ENCODE data around the gene SLC22A31. TPM values are rescaled to one million over a fixed set of nuclear protein-coding genes. Genes with fewer than 3 reads are reported as not detected.
A peak's percentile ranks its signal among the peaks of the same experiment; 100 is the strongest.

Gene SLC22A31
- total and polyA plus RNA-seq, 5 donors from 2014 or later, result 0.14 TPM; not detected in 4

DNA sequence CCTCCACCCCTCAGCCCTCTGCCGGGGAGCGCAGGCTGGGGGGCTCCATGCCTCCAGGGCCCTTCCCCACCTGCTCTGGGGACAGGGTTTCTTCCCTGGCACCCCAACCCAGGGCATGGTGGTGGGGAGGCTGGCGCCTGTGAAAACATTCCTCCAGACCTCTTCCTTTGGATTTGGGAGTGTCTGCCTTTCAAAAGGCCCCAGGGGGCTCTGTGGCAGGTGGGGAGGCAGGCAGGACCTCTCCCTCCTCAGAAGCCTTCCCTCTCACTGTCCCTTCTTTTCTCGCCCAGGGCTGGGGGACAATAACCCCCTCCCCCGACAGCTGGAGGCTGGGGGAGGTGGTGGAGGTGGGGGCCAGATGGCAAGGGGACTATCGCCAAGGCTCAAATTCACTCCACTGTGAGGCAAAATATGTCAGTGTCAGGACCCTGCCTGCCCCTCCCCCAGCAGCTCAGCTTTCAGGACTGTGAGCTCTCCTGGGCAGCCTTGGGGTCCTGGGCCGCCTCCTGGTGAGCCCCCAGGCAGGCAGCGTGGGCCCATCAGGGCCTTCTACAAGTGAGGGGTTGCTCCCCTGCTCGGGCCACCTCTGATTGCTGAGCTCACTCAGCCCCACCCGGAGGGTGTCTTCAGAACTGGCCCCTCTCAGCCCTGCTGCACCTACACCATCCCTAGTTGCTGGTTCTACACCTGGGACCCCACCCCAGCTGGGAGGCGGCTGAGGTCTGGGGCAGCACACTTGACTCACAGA, 27.0 kb downstream of the SLC22A31 start:
- no peak for DNase-seq
- Mint-ChIP-seq H3K27ac (no peak overlapping the region), H3K27me3 (no peaks in the 10 kb centered on the region), H3K4me1 (peaks cover 0 to 9% (median 2%) of the 10 kb centered on the region in 4 donors), H3K36me3 (no peaks in the 10 kb centered on the region), H3K9me3 (peaks cover 0 to 1% (median 0%) of the 10 kb centered on the region in 7 donors), H3K4me3 (no peak overlapping the region)
- Histone ChIP-seq H3K4me3 (ENCODE audit: low read depth, low read length) (no peak overlapping the region), H3K4me1 (ENCODE audit: control insufficient read depth, insufficient read depth, low read length, poor library complexity, severe bottlenecking) (peaks cover 18% of the 10 kb centered on the region), H3K36me3 (ENCODE audit: control insufficient read depth, insufficient read depth, low read length) (no peaks in the 10 kb centered on the region), H3K9me3 (ENCODE audit: control insufficient read depth in 2 of 2, low read length in 2 of 2) (no peaks in the 10 kb centered on the region), H3K27me3 (ENCODE audit: control insufficient read depth, insufficient read depth, low read length) (no peaks in the 10 kb centered on the region), H3K27ac (ENCODE audit: insufficient read depth, low read length, poor library complexity, severe bottlenecking) (no peak overlapping the region)
- ATAC-seq (ENCODE audit: low read depth in 2 of 2), result no peak

DNA sequence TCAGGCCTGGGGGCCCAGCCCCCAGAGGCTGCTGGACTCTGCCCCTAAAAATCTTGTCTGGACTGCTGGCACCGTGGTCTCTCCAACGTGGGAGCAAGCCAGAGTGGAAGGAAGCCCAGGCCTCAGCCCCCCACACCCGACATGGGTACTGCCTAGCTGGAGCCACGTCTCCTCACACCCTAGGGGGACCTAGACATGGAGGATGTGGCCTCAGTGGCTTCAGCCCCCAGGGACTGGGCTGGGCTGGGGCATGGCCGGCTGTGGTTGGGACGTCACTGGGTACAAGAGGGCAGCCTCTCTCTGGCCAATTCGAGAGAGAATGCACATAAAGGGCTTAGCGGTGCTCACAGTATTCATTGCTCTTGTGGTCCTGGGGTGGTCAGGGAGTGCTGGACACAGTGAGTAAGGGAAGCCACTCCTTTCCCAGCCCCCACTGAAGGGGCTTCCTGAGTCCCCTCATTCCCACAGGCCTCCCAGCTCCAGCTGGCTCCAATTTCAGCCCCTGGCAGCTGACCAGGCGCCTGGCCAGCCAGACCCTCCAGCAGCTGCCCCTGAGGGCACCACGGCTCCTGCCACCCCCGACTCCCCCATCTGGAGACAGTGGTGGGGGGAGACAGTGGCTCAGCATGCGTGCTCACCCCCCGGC, 27.7 kb downstream of the SLC22A31 start:
- no peak overlapping the region for H3K4me3 ChIP-seq (ENCODE audit: low read depth, low read length)
- peaks cover 0 to 11% (median 2%) of the 10 kb centered on the region in 4 donors for H3K4me1 Mint-ChIP-seq
- H3K4me3 Mint-ChIP-seq, result no peak overlapping the region

DNA sequence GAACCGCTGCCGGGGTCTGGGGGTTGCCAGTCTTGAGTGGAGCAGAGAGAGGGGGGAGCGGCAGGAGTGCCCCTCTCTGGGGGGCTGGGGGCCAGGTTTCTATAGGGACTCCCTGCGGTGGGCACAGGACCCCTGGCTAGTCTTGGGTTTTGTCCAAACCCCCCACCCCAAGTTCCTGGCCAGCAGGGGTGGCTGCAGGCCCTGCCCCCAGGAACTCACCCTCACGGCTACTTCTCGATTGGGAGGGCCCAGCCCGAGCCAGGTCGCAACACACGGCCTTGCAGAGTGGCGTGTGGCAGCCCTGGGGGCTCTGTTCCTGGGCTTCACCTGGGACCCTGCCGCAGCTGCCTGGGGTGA, 28.2 kb downstream of the SLC22A31 start:
- ATAC-seq (ENCODE audit: low read depth in 2 of 2) (no peak), DNase-seq (no peak)
- H3K4me1 Mint-ChIP-seq, result peaks cover 0 to 14% (median 2%) of the 10 kb centered on the region in 4 donors
- H3K4me3 ChIP-seq (ENCODE audit: low read depth, low read length), result no peak overlapping the region
- H3K4me1 ChIP-seq (ENCODE audit: control insufficient read depth, insufficient read depth, low read length, poor library complexity, severe bottlenecking), result peaks cover 23% of the 10 kb centered on the region
- H3K27ac ChIP-seq (ENCODE audit: insufficient read depth, low read length, poor library complexity, severe bottlenecking), result no peak overlapping the region
- H3K27me3 Mint-ChIP-seq, result no peaks in the 10 kb centered on the region
- H3K9me3 Mint-ChIP-seq, result no peaks in the 10 kb centered on the region
- no peaks in the 10 kb centered on the region for H3K9me3 ChIP-seq (ENCODE audit: control insufficient read depth in 2 of 2, low read length in 2 of 2)
- H3K27me3 ChIP-seq (ENCODE audit: control insufficient read depth, insufficient read depth, low read length), result no peaks in the 10 kb centered on the region
- H3K36me3 Mint-ChIP-seq, result no peaks in the 10 kb centered on the region
- no peaks in the 10 kb centered on the region for H3K36me3 ChIP-seq (ENCODE audit: control insufficient read depth, insufficient read depth, low read length)
- no peak overlapping the region for H3K4me3 Mint-ChIP-seq
- H3K27ac Mint-ChIP-seq, result no peak overlapping the region

More for the DNA sequence above, 27.7 kb downstream of the SLC22A31 start:
- ATAC-seq (ENCODE audit: low read depth in 2 of 2) (no peak), DNase-seq (no peak)
- Histone ChIP-seq H3K27me3 (ENCODE audit: control insufficient read depth, insufficient read depth, low read length) (no peaks in the 10 kb centered on the region), H3K36me3 (ENCODE audit: control insufficient read depth, insufficient read depth, low read length) (no peaks in the 10 kb centered on the region), H3K4me1 (ENCODE audit: control insufficient read depth, insufficient read depth, low read length, poor library complexity, severe bottlenecking) (peaks cover 18% of the 10 kb centered on the region), H3K9me3 (ENCODE audit: control insufficient read depth in 2 of 2, low read length in 2 of 2) (no peaks in the 10 kb centered on the region), H3K27ac (ENCODE audit: insufficient read depth, low read length, poor library complexity, severe bottlenecking) (no peak overlapping the region)
- Mint-ChIP-seq H3K36me3 (no peaks in the 10 kb centered on the region), H3K9me3 (no peaks in the 10 kb centered on the region), H3K27me3 (no peaks in the 10 kb centered on the region), H3K27ac (no peak overlapping the region)

DNA sequence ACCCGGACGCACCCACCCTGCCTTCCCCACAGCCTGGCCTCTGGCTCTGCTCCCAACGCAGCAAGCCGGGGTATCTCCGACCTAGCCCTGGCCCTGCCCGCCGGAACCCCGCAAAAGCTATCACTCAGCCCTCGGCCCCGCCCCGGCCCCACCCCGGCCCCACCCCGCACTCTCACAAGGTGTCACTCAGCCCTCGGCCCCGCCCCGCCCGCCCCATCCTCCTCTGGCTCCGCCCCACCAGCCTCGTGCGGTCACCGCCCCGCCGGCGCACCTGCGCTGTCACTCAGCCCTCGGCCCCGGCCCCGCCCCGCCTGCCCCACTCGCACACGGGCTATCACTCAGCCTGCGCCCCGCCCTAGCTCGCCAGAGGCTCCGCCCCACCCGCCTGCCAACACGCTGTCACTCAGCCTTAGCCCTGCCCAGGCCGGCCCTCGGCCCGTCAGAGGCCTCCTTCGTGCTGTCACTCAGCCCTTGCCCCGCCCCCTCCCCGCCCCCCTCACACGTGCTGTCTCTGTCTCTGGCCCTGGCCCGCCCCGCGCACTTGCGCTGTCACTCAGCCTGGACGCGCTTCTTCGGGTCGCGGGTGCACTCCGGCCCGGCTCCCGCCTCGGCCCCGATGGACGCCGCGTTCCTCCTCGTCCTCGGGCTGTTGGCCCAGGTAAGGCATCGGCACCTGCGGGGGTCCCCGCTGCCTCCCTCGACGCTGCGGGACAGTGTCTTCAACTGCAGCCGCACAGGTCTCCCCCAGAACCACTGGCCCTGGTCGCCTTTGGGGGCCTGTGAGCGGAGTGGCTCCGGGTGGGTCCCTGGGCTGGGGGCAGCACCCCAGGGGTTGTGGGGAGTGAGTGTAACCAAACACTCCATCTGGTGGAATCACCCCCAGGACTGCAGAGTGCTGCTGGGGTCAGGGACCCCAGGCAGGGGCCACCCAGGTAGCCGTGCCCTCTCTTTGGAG, 28.8 kb downstream of the SLC22A31 start, which contains the start of gene CDH15:
Gene CDH15 (plus strand): TSS at position 533 of the 955 bp plus-strand sequence. CDS start 84 bp downstream, at position 617.
- Mint-ChIP-seq H3K9me3 (no peaks in the 10 kb centered on the region), H3K4me3 (peak within 1 kb of the TSS; percentile 1 to 85 (median 76)), H3K27ac (peak within 1 kb of the TSS in 2 of 3 donors; percentile 36 to 38), H3K4me1 (peaks cover 0 to 14% (median 2%) of the 10 kb centered on the region in 4 donors), H3K27me3 (no peaks in the 10 kb centered on the region), H3K36me3 (no peaks in the 10 kb centered on the region)
- H3K4me1 ChIP-seq (ENCODE audit: control insufficient read depth, insufficient read depth, low read length, poor library complexity, severe bottlenecking), result peaks cover 25% of the 10 kb centered on the region
- peak; percentile 93 to 94 for ATAC-seq (ENCODE audit: low read depth in 2 of 2)
- no peaks in the 10 kb centered on the region for H3K9me3 ChIP-seq (ENCODE audit: control insufficient read depth in 2 of 2, low read length in 2 of 2)
- H3K36me3 ChIP-seq (ENCODE audit: control insufficient read depth, insufficient read depth, low read length), result no peaks in the 10 kb centered on the region
- peak within 1 kb of the TSS; percentile 5 for H3K27ac ChIP-seq (ENCODE audit: insufficient read depth, low read length, poor library complexity, severe bottlenecking)
- no peaks in the 10 kb centered on the region for H3K27me3 ChIP-seq (ENCODE audit: control insufficient read depth, insufficient read depth, low read length)
- DNase-seq, result peak; percentile 91 to 93 (median 93)
- peak within 1 kb of the TSS; percentile 19 for H3K4me3 ChIP-seq (ENCODE audit: low read depth, low read length)

DNA sequence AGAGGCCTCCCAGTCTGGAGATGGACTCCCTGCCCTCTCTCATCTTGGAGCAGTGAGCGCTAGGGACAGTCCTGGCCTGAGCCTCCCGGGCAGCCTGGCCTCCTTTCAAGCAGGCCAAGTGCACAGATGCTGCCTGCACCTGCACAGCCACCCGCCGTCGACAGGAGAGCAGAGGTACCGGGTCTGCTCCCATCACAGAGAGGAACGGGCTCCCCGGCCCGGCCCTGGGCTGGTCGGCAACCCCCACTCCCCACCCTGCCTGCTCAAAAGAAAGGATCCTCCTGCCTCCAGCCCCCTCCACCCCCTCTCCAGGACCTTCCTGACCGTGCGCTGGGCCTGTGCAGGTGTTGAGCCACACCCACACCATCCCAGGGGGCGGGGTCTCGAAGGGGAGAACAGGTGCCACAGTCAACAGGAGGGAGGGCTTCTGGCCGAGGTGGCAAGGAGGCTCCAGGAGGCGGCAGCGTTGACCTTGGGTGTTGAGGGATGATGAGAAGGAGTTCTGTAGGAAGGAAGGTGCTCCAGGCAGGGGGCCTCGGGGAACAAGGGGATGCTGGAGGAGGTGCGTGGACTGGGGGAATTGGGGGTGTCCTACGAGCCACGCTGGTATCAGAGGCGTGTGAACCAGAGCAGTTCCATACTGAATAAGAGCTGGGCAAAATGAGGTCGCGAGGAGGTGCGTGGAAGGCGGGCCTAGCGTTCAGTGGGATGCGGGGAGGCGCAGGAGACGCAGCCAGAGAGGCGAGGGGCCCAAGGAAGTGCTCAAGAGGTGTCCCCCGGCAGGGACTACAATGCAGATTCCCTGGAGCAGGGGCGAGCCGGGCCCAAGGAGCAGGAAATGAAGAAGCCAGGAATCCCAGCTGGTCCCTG, 29.8 kb downstream of the SLC22A31 start:
- DNase-seq, result no peak
- H3K9me3 ChIP-seq (ENCODE audit: control insufficient read depth in 2 of 2, low read length in 2 of 2), result no peaks in the 10 kb centered on the region

DNA sequence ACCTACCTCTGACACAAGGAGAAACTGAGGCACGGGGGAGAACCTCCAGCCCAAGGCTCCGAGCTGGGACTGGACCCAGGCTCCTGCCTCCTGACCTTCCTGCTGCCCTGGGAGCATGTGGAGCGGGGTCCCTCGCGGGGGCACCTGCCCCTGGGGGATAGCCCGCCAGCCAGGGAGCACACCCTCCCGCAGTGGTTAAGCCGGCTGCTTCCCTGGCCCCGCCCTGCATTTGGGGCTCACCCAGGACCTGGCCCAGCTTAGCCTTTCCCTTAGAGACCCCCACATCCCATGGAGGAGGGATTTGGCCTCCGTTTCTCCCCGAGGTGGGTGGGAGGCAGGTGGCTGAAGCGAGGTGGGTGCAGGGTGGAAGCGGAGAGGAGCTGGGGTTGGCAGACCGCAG, 30.6 kb downstream of the SLC22A31 start:
- Histone ChIP-seq H3K4me1 (ENCODE audit: control insufficient read depth, insufficient read depth, low read length, poor library complexity, severe bottlenecking) (peaks cover 25% of the 10 kb centered on the region), H3K27me3 (ENCODE audit: control insufficient read depth, insufficient read depth, low read length) (no peaks in the 10 kb centered on the region), H3K9me3 (ENCODE audit: control insufficient read depth in 2 of 2, low read length in 2 of 2) (no peaks in the 10 kb centered on the region), H3K27ac (ENCODE audit: insufficient read depth, low read length, poor library complexity, severe bottlenecking) (no peak overlapping the region), H3K36me3 (ENCODE audit: control insufficient read depth, insufficient read depth, low read length) (no peaks in the 10 kb centered on the region), H3K4me3 (ENCODE audit: low read depth, low read length) (no peak overlapping the region)
- H3K27me3 Mint-ChIP-seq, result no peaks in the 10 kb centered on the region
- no peak overlapping the region for H3K27ac Mint-ChIP-seq
- ATAC-seq (ENCODE audit: low read depth in 2 of 2), result no peak
- no peak for DNase-seq
- peaks cover 0 to 14% (median 2%) of the 10 kb centered on the region in 4 donors for H3K4me1 Mint-ChIP-seq
- H3K9me3 Mint-ChIP-seq, result no peaks in the 10 kb centered on the region
- no peak overlapping the region for H3K4me3 Mint-ChIP-seq
- H3K36me3 Mint-ChIP-seq, result no peaks in the 10 kb centered on the region

More for the DNA sequence above, 29.8 kb downstream of the SLC22A31 start:
- ATAC-seq (ENCODE audit: low read depth in 2 of 2), result no peak
- Mint-ChIP-seq H3K36me3 (no peaks in the 10 kb centered on the region), H3K27ac (peak overlapping the region in 2 of 3 donors; percentile 36 to 38), H3K4me3 (peak overlapping the region; percentile 1 to 85 (median 76)), H3K27me3 (no peaks in the 10 kb centered on the region), H3K9me3 (no peaks in the 10 kb centered on the region), H3K4me1 (peaks cover 0 to 14% (median 2%) of the 10 kb centered on the region in 4 donors)
- H3K36me3 ChIP-seq (ENCODE audit: control insufficient read depth, insufficient read depth, low read length), result no peaks in the 10 kb centered on the region
- H3K4me3 ChIP-seq (ENCODE audit: low read depth, low read length), result peak overlapping the region; percentile 19
- H3K27me3 ChIP-seq (ENCODE audit: control insufficient read depth, insufficient read depth, low read length), result no peaks in the 10 kb centered on the region
- peaks cover 25% of the 10 kb centered on the region for H3K4me1 ChIP-seq (ENCODE audit: control insufficient read depth, insufficient read depth, low read length, poor library complexity, severe bottlenecking)
- H3K27ac ChIP-seq (ENCODE audit: insufficient read depth, low read length, poor library complexity, severe bottlenecking), result no peak overlapping the region

All from CD4-positive, CD25-positive, alpha-beta regulatory T cell (primary cell).